ENCODE data around the gene RACK1. TPM values are rescaled to one million over a fixed set of nuclear protein-coding genes. Genes with fewer than 3 reads are reported as not detected.

The RACK1 gene
- total RNA-seq, 4 donors from 2014 or later, result 1,252 to 1,898 (median 1,625) TPM

GRCh38 chr5:181246276-181247049 lies 2.8 kb upstream of the RACK1 start:
- H3K4me1 ChIP-seq, result peaks cover 66 to 84% (median 82%) of the 10 kb centered on the region in 4 donors
- intact Hi-C loops (cut with DNase I), result loop anchor here (1.0 kb wide), 1 partner anchor 23 kb away; the partner anchor contains the start of gene TRIM41

GRCh38 chr5:181245427-181246275 lies 1.9 kb upstream of the RACK1 start:
- intact Hi-C loops (cut with DNase I), result no loop called here
- WGBS, result 41% methylated on average over 27 of the region's 34 CpGs

More at GRCh38 chr5:181246276-181247049, 2.8 kb upstream of the RACK1 start:
- Histone ChIP-seq H3K4me3 (peak overlapping the region; percentile 62 to 82 (median 72)), H3K27me3 (no peaks in the 10 kb centered on the region), H3K36me3 (peaks cover 0 to 19% (median 8%) of the 10 kb centered on the region in 4 donors), H3K9me3 (no peaks in the 10 kb centered on the region), H3K27ac (replicated peaks in 1 of 4) (peak overlapping the region; percentile 92 to 97 (median 94))
- under 1% methylated on average over 37 of the region's 55 CpGs for WGBS
- peak; percentile 97 for DNase-seq (ENCODE audit: extremely low spot score)
- TF ChIP-seq EP300 (IDR thresholded peaks at IDR 0.05), result no peak
- TF ChIP-seq POLR2AphosphoS5 (IDR thresholded peaks at IDR 0.05), result peak; percentile 89 to 94
- peak; percentile 4 to 21 (median 4) for TF ChIP-seq CTCF (IDR thresholded peaks at IDR 0.05)
- TF ChIP-seq POLR2A (IDR thresholded peaks at IDR 0.05; ENCODE audit: low read depth), result no peak

GRCh38 chr5:181243018-181243563 lies 615 bp downstream of the RACK1 start:
- Histone ChIP-seq H3K4me3 (peak overlapping the region; percentile 73 to 81 (median 74)), H3K4me1 (peaks cover 43 to 83% (median 68%) of the 10 kb centered on the region in 4 donors), H3K27ac (replicated peaks in 1 of 4) (peak overlapping the region; percentile 92 to 97 (median 94)), H3K36me3 (peaks cover 29 to 43% (median 42%) of the 10 kb centered on the region in 4 donors), H3K27me3 (no peaks in the 10 kb centered on the region), H3K9me3 (no peaks in the 10 kb centered on the region)
- under 1% methylated on average over 18 of the region's 25 CpGs for WGBS
- DNase-seq (ENCODE audit: extremely low spot score), result no peak
- no peak for TF ChIP-seq POLR2A (IDR thresholded peaks at IDR 0.05; ENCODE audit: low read depth)
- TF ChIP-seq EP300 (IDR thresholded peaks at IDR 0.05), result no peak
- intact Hi-C loops (cut with DNase I), result loop anchor here (2.0 kb wide), 1 partner anchor 18 kb away; no protein-coding TSS in a partner anchor

More at GRCh38 chr5:181245427-181246275, 1.9 kb upstream of the RACK1 start:
- H3K4me1 ChIP-seq, result peaks cover 67 to 84% (median 82%) of the 10 kb centered on the region in 4 donors
- H3K9me3 ChIP-seq, result no peaks in the 10 kb centered on the region
- no peaks in the 10 kb centered on the region for H3K27me3 ChIP-seq
- peak overlapping the region; percentile 92 to 97 (median 94) for H3K27ac ChIP-seq (replicated peaks in 1 of 4)
- no peak for DNase-seq (ENCODE audit: extremely low spot score)
- H3K4me3 ChIP-seq, result peak overlapping the region; percentile 62 to 82 (median 72)
- peaks cover 4 to 19% (median 17%) of the 10 kb centered on the region in 4 donors for H3K36me3 ChIP-seq
- TF ChIP-seq POLR2AphosphoS5 (IDR thresholded peaks at IDR 0.05) (no peak), CTCF (IDR thresholded peaks at IDR 0.05) (peak in 1 of 3 experiments; percentile 1)

DNA sequence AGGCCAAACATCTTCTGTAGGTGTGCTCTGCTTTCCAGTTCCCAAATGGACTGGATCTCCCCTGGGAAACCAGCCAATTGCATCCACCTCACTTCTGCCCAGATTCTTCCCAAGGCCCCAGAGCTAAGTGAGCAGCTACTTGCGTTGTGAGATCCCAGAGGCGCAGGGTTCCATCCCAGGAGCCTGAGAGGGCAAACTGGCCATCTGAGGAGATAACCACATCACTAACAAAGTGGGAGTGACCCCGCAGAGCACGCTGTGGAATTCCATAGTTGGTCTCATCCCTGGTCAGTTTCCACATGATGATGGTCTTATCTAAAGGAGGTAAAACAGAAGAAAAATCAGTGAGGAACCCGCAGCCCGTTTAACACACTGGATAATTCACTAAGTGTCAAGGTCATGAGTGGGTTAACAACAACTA lies 1.7 kb downstream of the RACK1 start:
- H3K4me3 ChIP-seq, result peak overlapping the region; percentile 73 to 81 (median 74)
- intact Hi-C loops (cut with DNase I), result loop anchor here (2.0 kb wide), 1 partner anchor 17 kb away; no protein-coding TSS in a partner anchor
- peaks cover 37 to 75% (median 58%) of the 10 kb centered on the region in 4 donors for H3K4me1 ChIP-seq
- peak overlapping the region; percentile 92 to 97 (median 94) for H3K27ac ChIP-seq (replicated peaks in 1 of 4)
- peaks cover 40 to 54% (median 53%) of the 10 kb centered on the region in 4 donors for H3K36me3 ChIP-seq
- no peaks in the 10 kb centered on the region for H3K27me3 ChIP-seq
- H3K9me3 ChIP-seq, result no peaks in the 10 kb centered on the region
- 34% methylated on average over 6 of the region's 6 CpGs for WGBS
- TF ChIP-seq EP300 (IDR thresholded peaks at IDR 0.05), result no peak
- no peak for DNase-seq (ENCODE audit: extremely low spot score)

- intact Hi-C loops (cut with DNase I), result no loop called here
- H3K36me3 ChIP-seq, result peaks cover 45 to 59% (median 58%) of the 10 kb centered on the region in 4 donors
- peaks cover 37 to 73% (median 56%) of the 10 kb centered on the region in 4 donors for H3K4me1 ChIP-seq
These were observed 2.2 kb downstream of the RACK1 start for GRCh38 chr5:181241393-181241975.

More at GRCh38 chr5:181241393-181241975, 2.2 kb downstream of the RACK1 start:
- Histone ChIP-seq H3K27ac (replicated peaks in 1 of 4) (peak overlapping the region in 3 of 4 donors; percentile 92 to 97 (median 92)), H3K4me3 (no peak overlapping the region), H3K9me3 (no peaks in the 10 kb centered on the region), H3K27me3 (no peaks in the 10 kb centered on the region)
- TF ChIP-seq POLR2AphosphoS5 (IDR thresholded peaks at IDR 0.05), result no peak
- TF ChIP-seq CTCF (IDR thresholded peaks at IDR 0.05), result no peak
- no peak for TF ChIP-seq POLR2A (IDR thresholded peaks at IDR 0.05; ENCODE audit: low read depth)
- TF ChIP-seq EP300 (IDR thresholded peaks at IDR 0.05), result no peak
- 37% methylated on average over 6 of the region's 6 CpGs for WGBS
- DNase-seq (ENCODE audit: extremely low spot score), result no peak

Data from esophagus muscularis mucosa (tissue), 4 donors.